CD14-positive monocyte (primary cell): ENCODE data around the gene TIMMDC1. TPM values are rescaled to one million over a fixed set of nuclear protein-coding genes. Genes with fewer than 3 reads are reported as not detected.

ENCODE experiments used
- DNase-seq, 3 donors: peaks; one replicate each; pipeline ENCODE4 v3.0.0-alpha.2; 2011 to 2022
- H2AFZ ChIP-seq: 2 replicates; pipeline ENCODE4 v1.6.0; 2012; ENCODE audit warnings: mild to moderate bottlenecking, low read depth, low read length, inconsistent platforms; ENCODE audit not compliant: insufficient read depth, poor library complexity, severe bottlenecking
- H3K27ac ChIP-seq, 2 donors: 1 replicate in 1 of 2; 2 replicates in 1 of 2; pipeline ENCODE4 v1.5.1; 2012 to 2013; ENCODE audit warnings: low read length in 2 of 2, control low read depth in 1 of 2, inconsistent platforms in 1 of 2, low read depth in 1 of 2, mild to moderate bottlenecking in 1 of 2
- H3K27me3 ChIP-seq, 2 donors: one replicate each; pipeline versions ENCODE4 v1.6.0 to v1.6.1; 2011 to 2013; ENCODE audit warnings: low read length in 2 of 2; ENCODE audit not compliant: control insufficient read depth in 2 of 2, insufficient read depth in 2 of 2
- H3K36me3 ChIP-seq, 2 donors: replicated peaks in 1 of 2; 1 replicate in 1 of 2; 2 replicates in 1 of 2; pipeline versions ENCODE4 v1.5.1 to v1.6.1; 2012 to 2013; ENCODE audit warnings: low read length in 2 of 2, control low read depth in 1 of 2, inconsistent platforms in 1 of 2, mild to moderate bottlenecking in 1 of 2; ENCODE audit not compliant: insufficient read depth in 2 of 2, control insufficient read depth in 1 of 2
- H3K4me1 ChIP-seq, 2 donors: 1 replicate in 1 of 2; 2 replicates in 1 of 2; pipeline versions ENCODE4 v1.5.1 to v1.6.1; 2012 to 2013; ENCODE audit warnings: low read length in 2 of 2, control low read depth in 1 of 2, inconsistent platforms in 1 of 2, mild to moderate bottlenecking in 1 of 2, moderate library complexity in 1 of 2; ENCODE audit not compliant: insufficient read depth in 2 of 2, control insufficient read depth in 1 of 2
- H3K4me2 ChIP-seq: replicated peaks from 2 replicates; pipeline ENCODE3; 2012; ENCODE audit warnings: low read length, moderate library complexity, mild to moderate bottlenecking; ENCODE audit not compliant: poor library complexity, severe bottlenecking; ENCODE audit errors: extremely low read depth
- H3K4me3 ChIP-seq, 3 experiments: fragments of 200-600 bp in 1 of 3; sonication (generic) in 1 of 3; replicated peaks in 1 of 3; 1 replicate in 2 of 3; 2 replicates in 1 of 3; pipeline ENCODE4 v1.5.1; 2011 to 2013; ENCODE audit warnings: low read length in 3 of 3, mild to moderate bottlenecking in 3 of 3, control low read depth in 2 of 3, low read depth in 2 of 3, inconsistent platforms in 1 of 3, moderate library complexity in 1 of 3
- H3K79me2 ChIP-seq: 2 replicates; pipeline ENCODE4 v1.6.0; 2012; ENCODE audit warnings: mild to moderate bottlenecking, control low read depth, inconsistent platforms, low read length, moderate library complexity; ENCODE audit not compliant: insufficient read depth
- H3K9ac ChIP-seq: 2 replicates; pipeline ENCODE4 v1.6.0; 2017; ENCODE audit warnings: low read length, mild to moderate bottlenecking; ENCODE audit not compliant: insufficient read depth, poor library complexity, severe bottlenecking
- H3K9me3 ChIP-seq, 2 donors: replicated peaks in 1 of 2; 1 replicate in 1 of 2; 2 replicates in 1 of 2; pipeline versions ENCODE4 v1.5.1 to v1.6.1; 2012 to 2013; ENCODE audit warnings: low read length in 2 of 2, control low read depth in 1 of 2; ENCODE audit not compliant: control insufficient read depth in 1 of 2, insufficient read depth in 1 of 2
- H4K20me1 ChIP-seq: 2 replicates; pipeline ENCODE4 v1.6.0; 2012; ENCODE audit warnings: mild to moderate bottlenecking, low read length, control low read depth, moderate library complexity; ENCODE audit not compliant: insufficient read depth
- H3K27ac Mint-ChIP-seq, 7 donors: one replicate each; pipeline ENCODE4 v1.8.0; 2020; ENCODE audit warnings: mild to moderate bottlenecking in 7 of 7, mixed read lengths in 7 of 7, moderate library complexity in 6 of 7, inconsistent platforms in 2 of 7
- H3K27me3 Mint-ChIP-seq, 3 donors: one replicate each; pipeline ENCODE4 v1.8.0; 2021 to 2022; ENCODE audit warnings: low read depth in 3 of 3, mild to moderate bottlenecking in 3 of 3, mixed read lengths in 3 of 3, moderate library complexity in 3 of 3, inconsistent platforms in 1 of 3
- H3K36me3 Mint-ChIP-seq, 2 donors: one replicate each; pipeline ENCODE4 v1.8.0; 2020; ENCODE audit warnings: mixed read lengths in 2 of 2, inconsistent platforms in 1 of 2, mild to moderate bottlenecking in 1 of 2
- H3K4me1 Mint-ChIP-seq: one replicate; pipeline ENCODE4 v1.8.0; 2020; ENCODE audit warnings: mild to moderate bottlenecking, mixed read lengths
- H3K4me3 Mint-ChIP-seq, 2 donors: one replicate each; pipeline ENCODE4 v1.8.0; 2020; ENCODE audit warnings: mild to moderate bottlenecking in 2 of 2, mixed read lengths in 2 of 2, moderate library complexity in 1 of 2
- H3K9me3 Mint-ChIP-seq, 7 donors: one replicate each; pipeline ENCODE4 v1.8.0; 2020 to 2022; ENCODE audit warnings: mixed read lengths in 7 of 7, mild to moderate bottlenecking in 6 of 7, moderate library complexity in 6 of 7, inconsistent platforms in 2 of 7
- CTCF ChIP-seq: fragments of 200-600 bp; IDR thresholded peaks from one replicate; pipeline ENCODE4 v1.8.0; 2022; ENCODE audit warnings: antibody characterized with exemption, mild to moderate bottlenecking
- WGBS: methylation state at CpG from one replicate; pipeline ENCODE4 v1.1.5; 2013; ENCODE audit warnings: missing lambda C conversion rate; ENCODE audit not compliant: insufficient coverage; 5-methylcytosine and 5-hydroxymethylcytosine counted together
- intact Hi-C, 2 donors: fragments of 100-400 bp; cut with micrococcal nuclease; formaldehyde crosslinking; loops; one replicate each; pipeline versions ENCODE4 v1.15.0 to v1.15.1; 2023
- polyA plus RNA-seq, 3 donors: library from polyadenylated mRNA; depleted of rRNA in 1 of 3; unstranded in 2 of 3; stranded (reverse) in 1 of 3; fragments of 300-500 nt in 2 of 3; fragments of >200 nt in 1 of 3; fragmentation: Illumina TruSeq in 2 of 3; gene quantifications; 1 replicate in 2 of 3; 2 replicates in 1 of 3; pipeline ENCODE4 v1.2.3, GENCODE V29; 2012 to 2021

The TIMMDC1 gene
- polyA plus RNA-seq, 3 donors: 34.1 to 81.1 (median 78.2) TPM

- Mint-ChIP-seq H3K4me1 (no peaks in the 10 kb centered on the region), H3K27me3 (no peaks in the 10 kb centered on the region), H3K27ac (no peak overlapping the region), H3K9me3 (no peaks in the 10 kb centered on the region), H3K36me3 (peaks cover 19 to 24% of the 10 kb centered on the region in 2 donors), H3K4me3 (no peak overlapping the region)
- DNase-seq: no peak
- no peaks in the 10 kb centered on the region for H3K9me3 ChIP-seq
- no peak overlapping the region for H3K27ac ChIP-seq
- H2AFZ ChIP-seq: no peak overlapping the region
- intact Hi-C loops: no loop called here
- no peaks in the 10 kb centered on the region for H3K79me2 ChIP-seq
- H3K36me3 ChIP-seq: peaks cover 14 to 29% of the 10 kb centered on the region in 2 donors
- WGBS: 100% methylated on average over 1 of the region's 5 CpGs
- no peak overlapping the region for H3K4me2 ChIP-seq
- no peak for TF ChIP-seq CTCF
- no peaks in the 10 kb centered on the region for H3K4me1 ChIP-seq
- H3K27me3 ChIP-seq: no peaks in the 10 kb centered on the region
- H3K9ac ChIP-seq: no peak overlapping the region
- no peak overlapping the region for H3K4me3 ChIP-seq
- H4K20me1 ChIP-seq: no peaks in the 10 kb centered on the region
Observed at GRCh38 chr3:119527714-119528113, 29.4 kb downstream of the TIMMDC1 start.

GRCh38 chr3:119529883-119530282 lies 31.5 kb downstream of the TIMMDC1 start:
- Histone ChIP-seq H4K20me1 (no peaks in the 10 kb centered on the region), H3K9ac (no peak overlapping the region), H3K4me2 (no peak overlapping the region), H3K4me1 (no peaks in the 10 kb centered on the region), H3K4me3 (no peak overlapping the region), H3K36me3 (peaks cover 0 to 7% of the 10 kb centered on the region in 2 donors), H3K27me3 (no peaks in the 10 kb centered on the region), H3K27ac (no peak overlapping the region), H3K79me2 (no peaks in the 10 kb centered on the region), H2AFZ (no peak overlapping the region), H3K9me3 (no peaks in the 10 kb centered on the region)
- Mint-ChIP-seq H3K27me3 (no peaks in the 10 kb centered on the region), H3K36me3 (peaks cover 4 to 5% of the 10 kb centered on the region in 2 donors), H3K4me1 (no peaks in the 10 kb centered on the region), H3K4me3 (no peak overlapping the region), H3K27ac (no peak overlapping the region), H3K9me3 (no peaks in the 10 kb centered on the region)
- no peak for DNase-seq
- intact Hi-C loops: no loop called here
- TF ChIP-seq CTCF: no peak
